HG02938 (cell line): ENCODE data around the gene SPACA4.
A peak's percentile ranks its signal among the peaks of the same experiment; 100 is the strongest.
"Not testable (repeated sequence)": the region's sequence is repeated elsewhere in the genome, so short reads cannot be mapped to it uniquely, and the experiment has no call there.

Source experiments
- ATAC-seq: cut with Tn5 transposase; IDR thresholded peaks from one replicate; pipeline ENCODE4 v1.9.1; 2021; ENCODE audit warnings: mild to moderate bottlenecking, moderate library complexity; ENCODE audit not compliant: unreplicated experiment

Gene SPACA4

DNA sequence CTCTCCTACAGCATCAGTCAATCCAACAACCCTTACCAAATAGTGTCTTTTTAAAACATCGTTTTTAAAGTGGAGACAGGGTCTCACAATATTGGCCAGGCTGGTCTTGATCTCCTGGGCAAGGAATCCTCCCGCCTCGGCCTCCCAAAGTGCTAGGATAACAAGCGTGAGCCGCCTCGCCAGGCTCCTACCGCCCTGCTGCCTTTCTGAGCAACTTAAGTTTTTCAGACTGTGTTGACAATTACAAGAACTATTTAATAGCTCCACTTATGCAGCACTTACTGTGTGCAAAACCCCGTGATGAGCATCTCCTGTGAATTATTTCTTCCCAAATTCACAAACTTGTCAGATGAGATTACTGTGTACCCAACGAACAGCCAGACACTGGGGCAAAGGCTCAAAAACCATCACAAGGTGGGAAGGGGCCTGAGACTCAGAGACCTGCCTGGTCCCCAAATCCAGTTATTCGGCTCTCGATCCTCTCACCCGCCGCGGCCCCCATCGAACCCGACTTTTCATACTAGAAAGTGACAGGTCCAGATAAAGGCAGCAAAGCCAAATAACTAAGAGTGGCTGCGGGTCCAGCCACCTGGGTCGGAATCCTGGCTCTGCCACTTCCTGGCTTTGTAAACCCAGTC lies 11.9 kb downstream of the SPACA4 start:
- no peak for ATAC-seq

DNA sequence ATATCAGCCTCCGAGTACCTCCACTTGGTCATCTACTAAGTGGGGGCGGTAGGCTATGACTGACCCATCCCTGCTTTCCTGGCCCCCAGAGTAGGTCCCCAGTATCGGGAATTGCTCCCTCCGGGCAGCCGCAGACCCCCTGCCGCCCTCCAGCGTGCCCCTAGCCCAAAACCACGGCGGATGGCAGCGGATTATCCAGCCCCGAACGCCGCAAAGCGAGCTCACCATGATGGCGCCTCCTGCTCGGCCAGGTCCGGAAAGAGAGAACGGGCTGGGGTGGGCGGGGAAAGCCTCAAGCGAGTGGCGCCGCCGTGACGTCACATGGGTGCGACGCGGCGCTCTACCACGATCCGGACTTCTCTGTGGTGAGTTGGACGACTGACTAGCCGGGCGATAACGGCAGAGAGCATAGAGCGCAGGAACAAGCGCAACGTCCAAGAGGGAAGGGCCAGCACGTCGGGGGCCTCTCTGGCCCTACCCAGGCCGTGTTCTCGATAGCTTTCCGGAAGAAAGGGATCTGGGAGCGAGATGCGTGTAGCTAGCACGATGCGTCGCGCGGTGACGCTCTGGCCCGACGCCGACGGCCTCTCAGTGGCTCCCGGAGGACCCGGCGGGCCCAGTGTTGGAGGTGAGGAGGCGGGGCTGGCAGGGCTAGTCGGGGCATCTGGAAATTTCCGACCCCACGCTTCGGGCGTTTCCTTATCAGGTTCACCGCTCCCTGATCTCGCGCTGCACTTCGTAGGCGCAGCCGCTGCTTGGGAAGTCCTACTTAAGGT lies 12.6 kb downstream of the SPACA4 start, which contains the start of the genes RPL18 and SPHK2:
Gene RPL18 (minus strand): TSS at position 263 of the 776 bp plus-strand sequence. CDS start 35 bp downstream, at position 228.
Gene SPHK2 (plus strand): TSS at position 591 of the 776 bp plus-strand sequence. CDS start 1,009 bp downstream, outside the sequence.
- ATAC-seq: peak; percentile 87

DNA sequence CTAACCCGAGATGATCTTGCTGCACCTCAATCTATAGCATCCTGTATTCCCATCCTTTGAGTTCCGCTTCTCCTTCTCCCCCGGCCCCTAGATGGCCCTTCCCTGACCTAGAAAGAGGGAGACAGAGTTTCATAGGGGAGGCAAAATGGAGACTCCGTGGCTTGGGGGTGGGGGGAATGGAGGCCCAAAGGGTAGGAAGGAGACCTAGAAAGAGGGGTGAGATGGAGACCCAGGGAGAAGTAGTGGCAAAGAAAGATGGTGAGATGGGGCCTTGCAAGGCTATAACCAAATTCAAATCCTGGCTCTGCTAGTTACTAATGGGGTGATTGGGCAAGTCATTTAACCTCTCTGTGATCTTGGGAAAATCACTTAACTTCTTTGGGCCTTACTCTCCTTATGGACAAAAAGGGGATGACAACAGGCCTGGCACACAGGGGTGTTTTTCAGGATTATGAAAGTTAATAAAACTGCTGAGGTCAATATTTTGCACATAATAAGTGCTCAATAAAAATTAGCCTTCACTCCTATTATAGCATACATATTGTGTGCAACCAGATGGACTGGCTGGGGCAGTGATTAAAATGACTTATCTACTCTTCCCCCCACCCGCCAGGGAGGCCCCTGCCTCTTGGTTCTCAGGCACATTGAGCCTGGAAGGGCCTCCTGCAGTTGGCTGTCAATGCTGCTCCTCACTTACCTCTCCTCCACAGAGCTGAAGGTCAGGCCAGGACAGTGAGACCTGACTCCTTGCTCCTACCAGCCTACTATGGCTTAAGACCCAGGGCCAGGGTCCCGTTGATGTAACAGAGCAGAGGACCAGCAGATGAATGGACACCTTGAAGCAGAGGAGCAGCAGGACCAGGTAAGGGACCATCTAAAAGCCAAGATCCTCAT lies 13.4 kb downstream of the SPACA4 start:
- ATAC-seq: no peak

DNA sequence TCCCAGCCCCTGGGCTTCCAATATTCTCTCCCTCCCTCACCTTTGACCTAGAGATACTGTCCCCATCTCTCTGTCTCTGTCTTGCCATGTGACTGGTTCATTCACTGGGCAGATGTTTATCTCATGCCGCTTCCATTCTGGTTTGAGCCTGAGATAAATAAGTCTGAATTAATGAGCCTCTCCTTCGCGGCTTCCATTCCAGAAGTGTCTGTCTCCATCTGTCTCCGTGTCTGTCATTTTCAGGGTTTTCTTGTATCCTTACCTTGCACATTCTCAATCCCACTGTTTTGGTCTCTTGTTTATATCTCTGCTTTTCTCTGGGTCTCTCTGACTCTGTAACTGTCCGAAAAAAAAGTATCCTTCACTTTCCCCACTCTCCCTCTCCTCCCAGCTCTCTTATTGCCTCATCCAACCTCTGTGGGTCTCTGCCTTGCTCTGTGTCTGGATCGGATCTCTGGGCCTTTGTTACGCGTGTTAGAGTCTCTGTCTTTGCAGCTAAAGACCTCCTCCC lies 17.1 kb downstream of the SPACA4 start:
- no peak for ATAC-seq

DNA sequence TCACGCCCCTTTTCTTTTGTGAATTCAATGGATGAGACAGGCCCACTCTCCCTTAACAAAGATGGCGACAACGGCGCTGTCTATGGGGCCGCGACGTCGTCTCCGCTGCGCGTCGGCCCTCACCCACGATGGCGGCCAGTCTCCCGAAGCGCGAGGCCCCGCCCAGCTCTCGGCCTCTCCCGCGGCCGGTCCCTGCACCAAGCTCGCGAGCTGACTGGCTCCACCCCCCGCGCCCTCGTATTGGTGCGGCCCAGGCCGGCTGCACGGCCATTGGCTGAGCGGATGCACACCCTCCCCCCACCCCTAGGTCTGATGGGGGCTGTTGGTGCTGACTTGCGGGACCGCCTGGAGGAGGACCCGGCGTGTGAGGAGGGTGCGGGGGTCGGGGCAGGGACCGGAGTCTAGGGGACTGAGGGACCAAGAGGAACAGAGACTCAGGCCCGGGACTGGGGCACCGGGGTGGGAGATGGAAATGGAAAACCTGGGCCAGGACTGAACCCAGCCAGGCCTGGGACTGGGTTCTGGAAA lies 17.6 kb downstream of the SPACA4 start:
- ATAC-seq: peak; percentile 53

DNA sequence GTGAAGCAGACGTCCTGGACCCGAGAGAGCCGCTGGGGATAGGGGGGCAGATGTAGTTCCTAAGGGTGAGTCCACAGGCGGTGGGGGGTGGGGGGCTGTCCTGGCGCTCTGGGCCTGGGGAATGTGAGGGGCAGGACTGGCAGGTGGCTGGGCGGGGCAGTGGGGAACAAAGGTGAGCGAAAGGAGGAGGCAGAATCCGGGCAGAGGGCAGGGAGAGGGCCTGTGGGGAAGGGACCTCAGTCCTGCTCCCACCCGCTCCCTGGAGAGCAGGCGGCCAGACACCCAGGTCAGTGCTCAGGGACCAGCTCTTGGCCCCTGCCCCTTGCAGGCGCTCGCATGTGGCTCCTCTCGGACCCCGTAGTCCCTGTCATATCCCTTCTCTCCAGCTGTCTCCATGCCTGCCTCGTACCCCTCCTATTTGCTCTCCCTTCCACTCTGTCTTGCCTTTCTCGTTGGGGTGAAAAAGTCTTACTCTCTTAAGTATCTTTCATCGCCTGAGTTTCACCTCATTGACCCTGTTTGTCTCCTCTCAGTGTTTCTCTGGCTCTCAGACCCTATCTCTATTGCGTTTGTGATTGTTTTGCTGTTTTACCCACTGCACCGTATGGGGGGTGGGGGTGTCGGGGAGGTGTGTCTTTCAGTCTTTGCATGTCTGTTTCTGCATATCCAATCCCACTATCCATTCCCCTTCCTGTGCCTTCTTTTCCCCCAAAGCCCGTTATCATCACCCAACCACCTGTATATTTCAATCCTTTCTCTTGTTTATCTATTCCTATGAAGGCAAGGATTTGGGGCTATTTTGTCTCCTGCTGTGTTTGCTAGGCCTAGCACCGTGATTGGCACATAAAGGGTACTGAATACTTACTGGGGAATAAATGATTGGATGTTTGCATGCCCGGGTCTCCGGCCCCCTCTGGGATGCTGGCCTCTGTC lies 18.5 kb downstream of the SPACA4 start:
- ATAC-seq: no peak

DNA sequence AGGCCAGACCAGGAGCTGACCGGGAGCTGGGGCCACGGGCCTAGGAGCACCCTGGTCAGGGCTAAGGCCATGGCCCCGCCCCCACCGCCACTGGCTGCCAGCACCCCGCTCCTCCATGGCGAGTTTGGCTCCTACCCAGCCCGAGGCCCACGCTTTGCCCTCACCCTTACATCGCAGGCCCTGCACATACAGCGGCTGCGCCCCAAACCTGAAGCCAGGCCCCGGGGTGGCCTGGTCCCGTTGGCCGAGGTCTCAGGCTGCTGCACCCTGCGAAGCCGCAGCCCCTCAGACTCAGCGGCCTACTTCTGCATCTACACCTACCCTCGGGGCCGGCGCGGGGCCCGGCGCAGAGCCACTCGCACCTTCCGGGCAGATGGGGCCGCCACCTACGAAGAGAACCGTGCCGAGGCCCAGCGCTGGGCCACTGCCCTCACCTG lies 19.4 kb downstream of the SPACA4 start:
- no peak for ATAC-seq

DNA sequence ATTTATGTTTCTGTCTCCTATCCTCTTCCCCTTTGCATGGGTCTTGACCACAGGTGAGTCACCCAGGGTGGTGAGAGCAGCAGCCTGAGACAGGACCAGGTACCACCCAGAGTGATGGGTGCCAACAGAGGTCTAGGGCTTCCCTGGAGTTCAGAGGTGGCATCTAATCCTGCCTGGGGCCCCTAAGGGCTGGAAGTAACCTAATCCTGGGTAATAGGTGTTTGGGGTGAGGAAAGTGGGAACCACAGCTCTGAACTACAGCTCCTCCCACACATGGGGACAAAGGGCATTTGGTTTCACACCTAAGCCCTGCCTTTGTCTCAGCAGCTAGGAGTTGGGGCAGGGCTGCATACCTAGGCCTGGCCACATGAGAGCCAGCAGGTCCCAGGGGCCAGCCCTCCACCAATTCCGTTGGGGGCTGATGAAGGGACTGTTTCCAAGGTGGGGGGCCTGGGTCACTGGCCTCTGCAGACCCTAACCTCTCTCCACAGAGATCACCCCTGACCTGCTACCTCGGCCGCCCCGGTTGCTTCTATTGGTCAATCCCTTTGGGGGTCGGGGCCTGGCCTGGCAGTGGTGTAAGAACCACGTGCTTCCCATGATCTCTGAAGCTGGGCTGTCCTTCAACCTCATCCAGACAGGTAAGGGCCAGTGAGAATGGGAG lies 20.8 kb downstream of the SPACA4 start:
- no peak for ATAC-seq

DNA sequence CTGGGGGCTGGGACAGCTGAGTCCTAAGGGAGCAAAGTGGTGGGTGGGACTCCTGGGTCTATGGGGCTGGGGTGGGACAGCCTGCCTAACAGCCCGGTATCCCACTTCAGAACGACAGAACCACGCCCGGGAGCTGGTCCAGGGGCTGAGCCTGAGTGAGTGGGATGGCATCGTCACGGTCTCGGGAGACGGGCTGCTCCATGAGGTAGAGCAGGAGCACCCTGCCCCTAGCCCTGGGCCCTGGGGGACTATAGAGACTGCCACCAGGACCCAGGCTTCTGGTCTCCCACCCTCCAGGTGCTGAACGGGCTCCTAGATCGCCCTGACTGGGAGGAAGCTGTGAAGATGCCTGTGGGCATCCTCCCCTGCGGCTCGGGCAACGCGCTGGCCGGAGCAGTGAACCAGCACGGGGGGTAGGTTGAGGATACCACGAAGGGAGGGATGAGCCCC lies 21.3 kb downstream of the SPACA4 start:
- ATAC-seq: no peak

DNA sequence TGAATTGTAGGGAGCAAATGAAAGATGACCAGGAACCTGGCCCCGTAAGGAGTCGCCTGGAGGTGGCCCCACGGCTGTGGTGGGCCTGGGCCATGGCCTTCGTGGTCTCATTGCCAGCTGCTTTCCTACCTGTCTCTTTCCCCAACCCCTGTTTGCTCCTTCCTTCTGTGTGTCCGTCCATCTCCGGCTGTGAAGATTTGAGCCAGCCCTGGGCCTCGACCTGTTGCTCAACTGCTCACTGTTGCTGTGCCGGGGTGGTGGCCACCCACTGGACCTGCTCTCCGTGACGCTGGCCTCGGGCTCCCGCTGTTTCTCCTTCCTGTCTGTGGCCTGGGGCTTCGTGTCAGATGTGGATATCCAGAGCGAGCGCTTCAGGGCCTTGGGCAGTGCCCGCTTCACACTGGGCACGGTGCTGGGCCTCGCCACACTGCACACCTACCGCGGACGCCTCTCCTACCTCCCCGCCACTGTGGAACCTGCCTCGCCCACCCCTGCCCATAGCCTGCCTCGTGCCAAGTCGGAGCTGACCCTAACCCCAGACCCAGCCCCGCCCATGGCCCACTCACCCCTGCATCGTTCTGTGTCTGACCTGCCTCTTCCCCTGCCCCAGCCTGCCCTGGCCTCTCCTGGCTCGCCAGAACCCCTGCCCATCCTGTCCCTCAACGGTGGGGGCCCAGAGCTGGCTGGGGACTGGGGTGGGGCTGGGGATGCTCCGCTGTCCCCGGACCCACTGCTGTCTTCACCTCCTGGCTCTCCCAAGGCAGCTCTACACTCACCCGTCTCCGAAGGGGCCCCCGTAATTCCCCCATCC lies 22.1 kb downstream of the SPACA4 start:
- ATAC-seq: no peak

DNA sequence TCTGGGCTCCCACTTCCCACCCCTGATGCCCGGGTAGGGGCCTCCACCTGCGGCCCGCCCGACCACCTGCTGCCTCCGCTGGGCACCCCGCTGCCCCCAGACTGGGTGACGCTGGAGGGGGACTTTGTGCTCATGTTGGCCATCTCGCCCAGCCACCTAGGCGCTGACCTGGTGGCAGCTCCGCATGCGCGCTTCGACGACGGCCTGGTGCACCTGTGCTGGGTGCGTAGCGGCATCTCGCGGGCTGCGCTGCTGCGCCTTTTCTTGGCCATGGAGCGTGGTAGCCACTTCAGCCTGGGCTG lies 22.7 kb downstream of the SPACA4 start:
- ATAC-seq: no peak

DNA sequence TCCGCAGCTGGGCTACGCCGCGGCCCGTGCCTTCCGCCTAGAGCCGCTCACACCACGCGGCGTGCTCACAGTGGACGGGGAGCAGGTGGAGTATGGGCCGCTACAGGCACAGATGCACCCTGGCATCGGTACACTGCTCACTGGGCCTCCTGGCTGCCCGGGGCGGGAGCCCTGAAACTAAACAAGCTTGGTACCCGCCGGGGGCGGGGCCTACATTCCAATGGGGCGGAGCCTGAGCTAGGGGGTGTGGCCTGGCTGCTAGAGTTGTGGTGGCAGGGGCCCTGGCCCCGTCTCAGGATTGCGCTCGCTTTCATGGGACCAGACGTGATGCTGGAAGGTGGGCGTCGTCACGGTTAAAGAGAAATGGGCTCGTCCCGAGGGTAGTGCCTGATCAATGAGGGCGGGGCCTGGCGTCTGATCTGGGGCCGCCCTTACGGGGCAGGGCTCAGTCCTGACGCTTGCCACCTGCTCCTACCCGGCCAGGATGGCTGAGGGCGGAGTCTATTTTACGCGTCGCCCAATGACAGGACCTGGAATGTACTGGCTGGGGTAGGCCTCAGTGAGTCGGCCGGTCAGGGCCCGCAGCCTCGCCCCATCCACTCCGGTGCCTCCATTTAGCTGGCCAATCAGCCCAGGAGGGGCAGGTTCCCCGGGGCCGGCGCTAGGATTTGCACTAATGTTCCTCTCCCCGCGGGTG lies 23.2 kb downstream of the SPACA4 start:
- ATAC-seq: no peak

DNA sequence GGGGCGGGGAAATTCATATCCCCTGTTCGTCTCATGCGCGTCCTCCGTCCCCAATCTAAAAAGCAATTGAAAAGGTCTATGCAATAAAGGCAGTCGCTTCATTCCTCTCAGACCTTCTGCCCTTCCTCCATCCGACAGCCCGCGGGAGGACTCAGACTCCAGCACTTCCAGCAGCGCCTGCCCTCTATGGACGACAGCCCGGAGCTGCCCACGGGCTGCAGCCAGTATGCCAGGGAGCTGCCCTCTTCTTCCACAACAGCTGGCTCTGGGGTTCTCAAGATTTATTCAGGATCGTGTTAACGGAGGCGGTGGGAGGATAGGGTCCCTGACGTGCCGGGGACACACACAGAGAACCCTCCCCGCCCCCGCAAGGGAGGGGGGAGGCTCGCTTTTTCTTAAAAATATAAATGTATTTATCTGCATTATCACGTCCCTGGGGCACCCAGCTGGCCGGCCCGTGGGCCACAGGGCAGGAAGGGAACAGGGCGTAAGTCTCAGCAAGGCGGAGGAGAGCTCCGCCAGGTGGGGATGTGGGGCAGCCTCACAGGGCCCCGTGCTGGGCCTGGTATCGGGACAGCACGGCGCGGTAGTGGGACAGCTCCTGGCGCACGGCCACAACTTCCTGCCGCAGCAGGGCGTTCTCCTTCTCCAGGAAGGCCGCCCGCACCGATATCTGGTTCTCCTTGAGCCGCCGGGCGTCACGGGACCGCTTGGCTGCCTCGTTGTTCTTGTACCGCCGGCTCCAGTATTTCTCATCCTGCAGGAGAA lies 23.9 kb downstream of the SPACA4 start:
- ATAC-seq: no peak

DNA sequence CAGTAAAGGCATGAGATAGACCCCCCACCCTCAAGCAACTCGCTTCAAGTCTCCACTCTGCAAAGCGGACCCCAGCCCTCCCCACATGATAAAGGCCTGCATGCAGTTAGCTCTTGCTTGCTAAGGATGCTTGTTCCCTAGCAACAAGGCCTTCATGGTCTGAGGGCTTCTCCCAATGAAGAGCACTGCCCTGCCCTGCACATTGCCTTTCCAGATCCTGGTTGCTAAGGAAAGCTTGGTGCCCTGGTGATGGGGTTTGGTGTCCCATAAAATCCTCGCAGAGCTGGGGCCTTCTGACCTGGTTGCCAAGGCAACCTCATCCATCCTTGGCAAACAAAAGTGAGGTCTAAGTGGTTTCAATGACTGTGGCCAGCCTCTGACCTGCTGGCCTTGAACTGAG lies 24.7 kb downstream of the SPACA4 start:
- ATAC-seq: no peak

DNA sequence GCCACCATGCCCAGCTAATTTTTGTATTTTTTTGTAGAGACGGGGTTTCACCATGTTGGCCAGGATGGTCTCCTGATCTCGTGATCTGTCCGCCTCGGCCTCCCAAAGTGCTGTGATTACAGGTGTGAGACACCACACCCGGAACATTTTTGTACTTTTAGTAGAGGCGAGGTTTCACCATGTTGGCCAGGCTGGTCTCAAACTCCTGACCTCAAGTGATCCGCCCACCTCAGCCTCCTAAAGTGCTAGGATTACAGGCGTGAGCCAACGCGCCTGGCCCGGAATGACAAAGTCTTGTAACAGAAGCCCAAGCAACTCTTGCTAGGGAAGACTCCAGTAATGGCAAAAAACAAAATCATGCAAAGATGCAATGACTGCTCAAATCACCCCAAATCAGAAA lies 25.7 kb downstream of the SPACA4 start:
- not testable (repeated sequence) for ATAC-seq

DNA sequence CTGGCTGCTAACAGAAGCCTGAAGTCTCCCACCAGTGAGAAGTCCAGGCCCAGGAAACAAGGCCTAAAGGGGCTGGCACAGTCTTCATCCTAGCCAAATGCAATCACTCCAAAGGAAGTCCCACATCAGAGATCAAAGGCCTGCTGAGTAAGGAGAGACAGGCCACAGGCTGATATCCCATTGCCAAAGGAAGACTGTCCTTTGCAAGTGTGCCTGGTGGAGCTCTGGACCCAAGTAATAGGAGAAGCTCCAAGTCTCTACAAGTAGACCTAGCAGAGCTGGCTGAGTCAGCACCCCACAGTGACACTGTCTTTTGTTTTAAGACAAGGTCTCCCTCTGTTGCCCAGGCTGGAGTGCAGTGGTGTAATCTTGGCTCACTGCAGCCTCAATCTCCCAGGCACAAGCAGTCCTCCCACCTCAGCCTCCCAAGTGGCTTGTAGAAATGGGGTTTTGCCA lies 26.2 kb downstream of the SPACA4 start:
- no peak for ATAC-seq
